ENCODE data around the gene ZC3H18.

ZC3H18 gene

DNA sequence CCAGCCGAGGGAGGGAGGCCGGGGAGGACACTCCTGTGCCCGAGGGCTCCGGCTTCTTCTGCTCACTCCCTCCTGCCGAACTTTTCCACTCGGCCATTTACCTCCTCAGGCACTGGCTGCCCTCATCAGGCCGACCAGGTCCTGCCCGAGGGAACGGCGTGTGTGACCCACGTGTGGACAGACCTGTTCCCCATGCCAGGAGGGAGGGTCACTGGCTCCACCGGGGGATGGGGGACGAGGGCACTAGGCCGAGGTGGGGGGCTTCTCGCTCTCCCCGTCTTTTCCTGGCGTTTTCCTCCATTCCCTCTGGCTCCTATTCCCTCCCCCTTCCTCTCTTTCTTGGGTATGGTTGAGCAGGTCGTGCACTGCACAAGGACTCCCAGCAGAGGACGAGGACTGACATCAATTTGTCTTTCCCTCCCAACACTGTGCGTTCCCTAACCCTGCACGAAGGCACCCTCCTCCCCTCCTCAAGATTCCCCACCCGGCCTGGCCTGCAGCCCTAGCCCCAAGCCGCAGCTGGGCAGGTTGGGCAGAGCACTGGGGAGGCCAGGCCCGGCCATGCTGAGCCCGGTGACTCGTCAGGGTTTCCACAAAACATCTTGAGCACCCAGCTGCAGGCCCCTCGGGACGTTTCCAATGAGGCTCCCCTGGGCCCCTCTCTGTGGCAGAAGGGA, 64.9 kb downstream of the ZC3H18 start:
- no peaks in the 10 kb centered on the region for H3K9me3 ChIP-seq (replicated peaks; ENCODE audit: insufficient read depth, low read length)
- peak overlapping the region; percentile 78 for H3K4me2 ChIP-seq (ENCODE audit: low read depth, low read length)
- peaks cover 8% of the 10 kb centered on the region; the same call in 1 of the 2 replicates for H3F3A ChIP-seq (ENCODE audit: insufficient read depth, low read length)
- TF ChIP-seq, protein P1, sequence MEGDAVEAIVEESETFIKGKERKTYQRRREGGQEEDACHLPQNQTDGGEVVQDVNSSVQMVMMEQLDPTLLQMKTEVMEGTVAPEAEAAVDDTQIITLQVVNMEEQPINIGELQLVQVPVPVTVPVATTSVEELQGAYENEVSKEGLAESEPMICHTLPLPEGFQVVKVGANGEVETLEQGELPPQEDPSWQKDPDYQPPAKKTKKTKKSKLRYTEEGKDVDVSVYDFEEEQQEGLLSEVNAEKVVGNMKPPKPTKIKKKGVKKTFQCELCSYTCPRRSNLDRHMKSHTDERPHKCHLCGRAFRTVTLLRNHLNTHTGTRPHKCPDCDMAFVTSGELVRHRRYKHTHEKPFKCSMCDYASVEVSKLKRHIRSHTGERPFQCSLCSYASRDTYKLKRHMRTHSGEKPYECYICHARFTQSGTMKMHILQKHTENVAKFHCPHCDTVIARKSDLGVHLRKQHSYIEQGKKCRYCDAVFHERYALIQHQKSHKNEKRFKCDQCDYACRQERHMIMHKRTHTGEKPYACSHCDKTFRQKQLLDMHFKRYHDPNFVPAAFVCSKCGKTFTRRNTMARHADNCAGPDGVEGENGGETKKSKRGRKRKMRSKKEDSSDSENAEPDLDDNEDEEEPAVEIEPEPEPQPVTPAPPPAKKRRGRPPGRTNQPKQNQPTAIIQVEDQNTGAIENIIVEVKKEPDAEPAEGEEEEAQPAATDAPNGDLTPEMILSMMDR (IDR thresholded peaks at IDR 0.05; ENCODE audit: low read length), result peak; percentile 24
- TF ChIP-seq EZH2 (optimal IDR thresholded peaks at IDR 0.05; ENCODE audit: low read depth, low read length), result no peak
- no peaks in the 10 kb centered on the region for H3K36me3 ChIP-seq (replicated peaks; ENCODE audit: insufficient read depth, low read length)
- peaks cover 19% of the 10 kb centered on the region for H3K4me1 ChIP-seq (ENCODE audit: low read length)
- peak overlapping the region; percentile 86; the same call in 1 of the 2 replicates for H3K27ac ChIP-seq (ENCODE audit: low read length)
- no peaks in the 10 kb centered on the region for H3K9me2 ChIP-seq (replicated peaks; ENCODE audit: insufficient read depth, low read length)
- peak overlapping the region; percentile 69; the same call in 1 of the 2 replicates for H3K9ac ChIP-seq (ENCODE audit: low read length)
- 0 out of 2 replicates have a peak overlapping the region, but pooled peaks have one; percentile 19 for H2AFZ ChIP-seq (ENCODE audit: low read length)
- no peaks in the 10 kb centered on the region for H4K20me1 ChIP-seq (ENCODE audit: insufficient read depth, low read length)
- peak overlapping the region; percentile 64 for H3K4me3 ChIP-seq (ENCODE audit: low read length)
- H3K27me3 ChIP-seq (replicated peaks; ENCODE audit: insufficient read depth, low read length), result no peaks in the 10 kb centered on the region
- no peak for DNase-seq
- H3K79me2 ChIP-seq (ENCODE audit: low read length), result no peaks in the 10 kb centered on the region

DNA sequence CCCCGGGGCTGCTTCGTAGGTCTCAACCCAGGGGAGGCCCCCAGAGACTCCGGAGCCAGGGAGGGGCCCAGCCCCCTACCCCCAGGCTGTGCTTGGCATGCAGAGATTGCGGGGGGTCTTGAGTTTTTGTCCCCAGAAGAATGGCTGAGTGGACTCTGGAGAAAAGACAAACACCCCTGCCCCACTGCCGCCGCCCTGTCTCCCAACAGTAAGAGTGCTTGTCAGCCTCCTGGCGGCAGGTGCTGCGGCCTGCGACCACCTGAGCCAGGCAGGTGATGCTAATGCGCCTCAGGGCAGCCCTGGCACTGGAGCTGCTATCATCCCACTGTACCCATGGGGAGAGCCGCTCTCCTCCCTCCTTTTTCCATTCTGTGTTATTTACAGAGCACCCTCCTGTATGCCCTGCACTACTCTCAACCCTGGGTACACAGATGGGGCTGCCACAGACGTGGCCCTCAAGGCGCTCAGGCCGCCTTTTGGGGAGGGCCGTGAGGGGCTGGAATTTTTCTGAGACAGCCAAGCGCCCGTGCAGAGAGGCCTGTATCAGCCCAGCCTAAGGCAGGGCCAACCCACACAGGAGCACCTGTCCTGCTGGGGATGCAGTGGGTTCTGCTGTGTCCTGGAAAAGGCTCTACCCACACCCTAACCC, 65.6 kb downstream of the ZC3H18 start:
- TF ChIP-seq EZH2 (optimal IDR thresholded peaks at IDR 0.05; ENCODE audit: low read depth, low read length) (no peak), EZH2phosphoT487 (IDR thresholded peaks at IDR 0.05; ENCODE audit: low read length) (no peak)
- TF ChIP-seq, protein P1 (IDR thresholded peaks at IDR 0.05; ENCODE audit: low read length), result no peak
- H3K27ac ChIP-seq (ENCODE audit: low read length), result no peak overlapping the region

DNA sequence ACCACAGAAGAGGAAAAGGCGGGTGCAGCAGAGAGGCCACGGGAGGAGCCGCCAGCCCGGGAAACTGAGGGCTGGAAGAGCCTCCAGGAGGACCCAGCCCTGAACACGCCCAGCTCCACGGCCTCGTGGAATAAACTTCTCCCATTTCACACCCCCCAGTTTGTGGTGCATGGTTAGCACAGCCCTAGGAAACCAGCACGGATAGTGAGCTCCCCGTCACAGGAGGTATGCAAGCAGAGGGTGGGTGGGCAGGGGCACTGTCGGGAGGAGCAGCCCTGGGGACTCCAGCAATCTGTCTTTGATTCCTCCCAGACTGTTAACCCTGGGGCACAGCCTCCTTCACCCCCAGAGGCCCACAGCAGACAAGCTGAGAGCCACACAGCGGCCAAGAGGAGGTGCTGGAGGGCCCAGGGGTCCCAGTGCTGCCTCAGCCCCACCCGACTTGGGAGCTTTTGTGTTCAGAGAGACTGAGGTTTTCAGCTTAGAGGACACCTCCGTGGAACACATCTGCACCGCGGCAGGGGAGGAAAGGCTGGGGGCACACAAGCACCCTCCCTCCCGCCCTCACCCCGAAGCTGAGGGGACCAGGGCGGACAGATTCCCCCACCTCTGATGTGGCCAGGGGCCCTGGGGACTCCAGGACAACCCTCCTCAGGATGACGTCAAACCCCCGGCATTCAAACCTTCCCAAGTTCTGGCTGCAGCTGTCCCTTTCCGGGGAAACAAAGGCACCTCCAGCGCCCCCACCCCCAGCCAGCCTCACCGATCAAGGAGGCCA, 66.5 kb downstream of the ZC3H18 start:
- Histone ChIP-seq H3K27me3 (replicated peaks; ENCODE audit: insufficient read depth, low read length) (no peaks in the 10 kb centered on the region), H3K4me3 (ENCODE audit: low read length) (no peak overlapping the region), H3F3A (ENCODE audit: insufficient read depth, low read length) (peaks cover 8% of the 10 kb centered on the region; the same call in 1 of the 2 replicates), H4K20me1 (ENCODE audit: insufficient read depth, low read length) (no peaks in the 10 kb centered on the region), H2AFZ (ENCODE audit: low read length) (no peak overlapping the region), H3K9me3 (replicated peaks; ENCODE audit: insufficient read depth, low read length) (no peaks in the 10 kb centered on the region), H3K9me2 (replicated peaks; ENCODE audit: insufficient read depth, low read length) (no peaks in the 10 kb centered on the region), H3K4me1 (ENCODE audit: low read length) (peaks cover 19% of the 10 kb centered on the region), H3K36me3 (replicated peaks; ENCODE audit: insufficient read depth, low read length) (no peaks in the 10 kb centered on the region), H3K79me2 (ENCODE audit: low read length) (no peaks in the 10 kb centered on the region), H3K9ac (ENCODE audit: low read length) (no peak overlapping the region), H3K27ac (ENCODE audit: low read length) (no peak overlapping the region), H3K4me2 (ENCODE audit: low read depth, low read length) (no peak overlapping the region)
- no peak for DNase-seq
- TF ChIP-seq, protein P1 (IDR thresholded peaks at IDR 0.05; ENCODE audit: low read length), result no peak
- TF ChIP-seq EZH2 (optimal IDR thresholded peaks at IDR 0.05; ENCODE audit: low read depth, low read length) (no peak), EZH2phosphoT487 (IDR thresholded peaks at IDR 0.05; ENCODE audit: low read length) (no peak)

More for the DNA sequence above, 65.6 kb downstream of the ZC3H18 start:
- peaks cover 8% of the 10 kb centered on the region; the same call in 1 of the 2 replicates for H3F3A ChIP-seq (ENCODE audit: insufficient read depth, low read length)
- no peaks in the 10 kb centered on the region for H3K9me2 ChIP-seq (replicated peaks; ENCODE audit: insufficient read depth, low read length)
- no peaks in the 10 kb centered on the region for H3K9me3 ChIP-seq (replicated peaks; ENCODE audit: insufficient read depth, low read length)
- no peaks in the 10 kb centered on the region for H4K20me1 ChIP-seq (ENCODE audit: insufficient read depth, low read length)
- no peak overlapping the region for H3K4me3 ChIP-seq (ENCODE audit: low read length)
- H3K27me3 ChIP-seq (replicated peaks; ENCODE audit: insufficient read depth, low read length), result no peaks in the 10 kb centered on the region
- H3K4me2 ChIP-seq (ENCODE audit: low read depth, low read length), result peak overlapping the region; percentile 78; the same call in 1 of the 2 replicates
- no peak for DNase-seq
- H3K4me1 ChIP-seq (ENCODE audit: low read length), result peaks cover 19% of the 10 kb centered on the region
- H2AFZ ChIP-seq (ENCODE audit: low read length), result no peak overlapping the region
- no peaks in the 10 kb centered on the region for H3K36me3 ChIP-seq (replicated peaks; ENCODE audit: insufficient read depth, low read length)
- H3K79me2 ChIP-seq (ENCODE audit: low read length), result no peaks in the 10 kb centered on the region
- H3K9ac ChIP-seq (ENCODE audit: low read length), result no peak overlapping the region

All from MM.1S (cell line).